Uterus (tissue), 2 donors: Measurements from ENCODE around the gene FBXO11.

ENCODE experiments used
- CTCF ChIP-seq, 4 experiments: fragments of 200-600 bp in 2 of 4; fragments of 450-650 bp in 2 of 4; sonication (generic) in 2 of 4; IDR thresholded peaks; one replicate each; pipeline ENCODE4 v1.5.1; 2016 to 2019; ENCODE audit warnings: antibody characterized with exemption in 4 of 4, mild to moderate bottlenecking in 2 of 4, moderate library complexity in 1 of 4
- POLR2A ChIP-seq, 2 donors: fragments of 450-650 bp; IDR thresholded peaks; one replicate each; pipeline ENCODE4 v1.6.1; 2016; ENCODE audit warnings: antibody characterized with exemption in 2 of 2, mild to moderate bottlenecking in 1 of 2, moderate library complexity in 1 of 2

- no peak for TF ChIP-seq CTCF (IDR thresholded peaks at IDR 0.05)
- no peak for TF ChIP-seq POLR2A (IDR thresholded peaks at IDR 0.05)
Measured at GRCh38 chr2:47945046-47945781, 38.9 kb upstream of the FBXO11 start.
